Non-pigmented ciliary epithelial cell (primary cell): ENCODE results near the gene JARID2.
"Not testable (repeated sequence)": the region's sequence is repeated elsewhere in the genome, so short reads cannot be mapped to it uniquely, and the experiment has no call there.

Source experiments
- DNase-seq: peaks from one replicate; pipeline ENCODE4 v3.0.0-alpha.2; 2010; ENCODE audit warnings: low read depth

JARID2 gene

DNA sequence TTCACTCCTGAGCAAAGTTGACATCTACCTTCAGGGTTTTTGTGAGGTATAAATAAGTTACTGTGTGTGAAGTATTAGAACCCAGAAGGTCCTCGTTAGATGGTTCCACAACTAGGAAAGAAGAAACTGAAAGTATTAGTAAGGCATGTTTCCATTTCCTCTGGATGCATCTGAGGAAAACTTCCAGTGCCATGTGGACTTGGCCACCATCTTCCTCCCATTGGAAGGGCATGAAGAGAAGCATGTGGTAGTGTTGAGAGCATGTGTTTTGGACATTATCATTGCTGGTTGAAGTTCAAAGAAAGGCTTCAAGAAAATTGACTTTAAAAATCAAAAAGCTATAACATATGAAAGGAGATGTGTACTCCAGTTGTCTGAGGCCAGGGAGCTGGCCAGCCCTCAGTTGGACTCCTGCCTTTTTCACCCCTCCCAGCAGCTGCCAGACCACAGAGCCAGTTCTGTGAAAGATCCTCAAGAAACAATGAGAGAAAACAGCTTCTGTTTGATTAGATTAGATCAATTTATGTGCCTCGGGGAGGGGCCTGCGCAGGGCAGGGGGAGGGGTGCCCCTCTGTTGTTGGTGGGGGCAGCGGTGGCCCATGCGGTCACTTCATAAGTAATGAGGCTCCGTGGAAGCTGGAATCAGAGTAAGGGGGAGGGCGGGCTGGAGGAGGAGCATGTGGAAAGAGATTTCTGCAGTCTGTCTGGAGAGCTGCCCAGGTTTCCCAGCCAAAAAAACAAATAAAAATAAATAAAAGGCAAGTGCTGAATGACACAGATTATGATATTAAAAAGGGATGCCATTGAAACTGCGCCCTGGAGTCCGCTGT, 154.0 kb downstream of the JARID2 start:
- peak; percentile 37 for DNase-seq

DNA sequence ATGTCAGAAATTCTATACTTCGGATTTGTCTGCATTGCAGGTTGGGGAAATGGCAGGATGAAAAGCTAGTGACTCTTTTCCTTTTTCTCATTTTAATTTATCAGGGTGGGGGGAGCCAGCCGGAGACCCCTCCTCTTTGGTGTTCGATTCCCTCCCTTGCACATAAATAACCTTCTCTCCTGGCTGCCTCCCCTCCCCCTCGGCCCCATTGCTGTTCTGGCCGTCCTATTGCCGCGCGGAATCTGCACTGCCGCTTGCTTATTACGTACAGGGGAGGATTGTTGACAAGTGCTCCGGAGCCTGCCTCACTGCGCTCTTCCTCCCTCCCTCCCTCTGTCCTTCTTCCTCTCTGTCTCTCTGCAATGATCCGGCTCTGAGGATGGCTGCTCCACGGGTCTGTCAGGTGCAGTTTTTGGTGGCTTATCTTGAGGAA, 154.7 kb downstream of the JARID2 start:
- DNase-seq = no peak

DNA sequence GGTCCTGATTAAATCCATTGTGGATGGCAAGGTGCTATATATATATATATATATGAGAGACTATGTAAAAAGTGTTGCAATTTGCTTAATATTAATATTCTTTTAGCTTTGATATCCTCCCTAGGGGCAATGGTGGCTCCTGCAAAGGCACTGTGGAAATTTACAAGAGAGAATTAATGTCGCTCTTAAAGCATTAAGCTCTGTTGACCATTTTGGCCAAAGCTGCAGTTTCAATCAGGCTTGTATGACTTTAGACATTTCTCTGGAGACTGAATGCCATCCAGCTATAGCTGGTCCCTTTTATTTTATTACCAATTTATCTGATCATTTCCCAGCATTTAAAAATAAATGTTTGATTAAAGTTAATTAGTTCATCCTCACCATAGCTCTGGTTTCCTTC, 155.3 kb downstream of the JARID2 start:
- DNase-seq = no peak

DNA sequence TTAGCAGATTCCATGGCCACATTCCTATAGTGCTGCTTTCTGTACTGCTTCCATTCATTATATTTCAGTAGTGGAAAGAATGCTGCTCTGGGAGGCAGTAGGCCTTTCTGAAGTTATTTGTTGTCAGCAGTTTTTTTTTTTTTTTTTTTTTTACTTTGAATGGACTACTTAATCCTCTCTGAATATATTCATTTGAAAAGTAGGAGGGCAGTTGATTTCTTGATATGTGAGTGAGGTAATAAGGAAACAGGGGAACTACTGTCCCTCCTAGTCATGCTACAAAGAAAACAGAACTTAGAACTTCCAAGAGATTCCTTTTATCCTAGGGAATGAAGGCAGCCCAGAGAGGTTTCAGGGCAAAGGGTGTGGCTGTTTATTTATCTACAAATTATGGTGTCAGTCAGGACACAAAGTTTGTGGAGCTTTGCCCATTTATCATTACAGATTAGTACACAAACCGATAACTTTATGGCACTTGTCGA, 155.9 kb downstream of the JARID2 start:
- DNase-seq = no peak

DNA sequence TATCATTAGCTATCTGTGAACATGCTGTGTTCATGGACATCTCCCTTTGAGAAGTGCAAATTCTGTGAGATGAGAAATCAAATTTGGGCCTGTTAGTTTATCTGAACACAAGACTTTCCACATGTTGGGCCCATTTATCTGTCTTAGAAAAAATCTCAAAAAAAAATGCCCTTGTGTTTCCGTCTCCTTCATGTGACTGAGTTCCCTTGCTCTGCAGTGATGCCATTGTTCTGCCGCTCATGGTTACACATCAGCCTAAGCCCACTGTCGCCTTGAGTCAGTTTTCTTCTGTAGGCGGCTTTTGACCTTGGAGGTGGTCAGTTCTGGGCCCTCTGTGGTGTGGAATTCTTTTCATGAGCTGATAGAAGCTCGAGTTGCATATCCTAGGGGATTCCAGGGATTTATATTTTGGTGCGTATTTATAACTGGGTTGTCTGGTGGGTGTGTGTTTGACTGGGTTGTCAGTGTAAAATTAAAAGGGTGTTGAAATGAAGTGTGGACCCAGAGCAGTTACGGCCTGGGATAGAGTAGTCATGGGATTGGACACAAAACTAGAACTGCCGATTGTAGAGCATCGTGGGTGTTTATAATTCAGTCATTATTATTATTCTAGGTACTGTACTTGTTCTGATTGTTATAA, 156.7 kb downstream of the JARID2 start:
- DNase-seq = no peak

DNA sequence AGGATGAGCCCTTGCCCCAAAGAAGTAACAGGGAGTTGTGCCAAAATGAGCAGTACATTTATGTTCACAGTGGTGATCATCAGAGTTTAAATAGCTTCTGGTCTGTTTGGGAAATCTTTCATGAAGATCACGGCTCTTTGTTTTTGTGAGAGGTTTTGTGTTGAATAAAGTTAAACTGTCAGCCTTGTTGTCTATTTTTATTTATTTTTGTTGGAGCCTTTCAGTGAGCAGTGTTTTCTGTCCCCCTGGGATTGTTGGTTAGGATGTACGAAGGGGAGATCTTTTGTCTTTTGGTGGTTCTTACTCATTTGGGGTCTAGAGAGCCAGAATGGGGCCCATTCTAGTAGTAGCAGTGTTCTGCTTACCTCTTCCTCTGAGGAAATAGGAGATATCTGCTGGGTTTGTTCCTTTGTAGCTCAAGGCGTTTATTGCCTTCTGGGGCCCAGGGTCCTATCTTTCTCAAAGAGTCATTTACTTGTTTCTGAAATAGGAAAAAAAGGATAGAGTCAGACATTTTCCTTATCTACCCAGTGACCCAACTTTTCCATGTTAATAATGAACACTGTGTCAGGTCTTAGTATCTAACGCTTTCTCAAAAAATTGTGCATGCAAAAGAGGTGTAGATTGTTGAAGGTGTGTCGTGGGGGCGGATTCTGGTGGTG, 157.4 kb downstream of the JARID2 start:
- no peak for DNase-seq

DNA sequence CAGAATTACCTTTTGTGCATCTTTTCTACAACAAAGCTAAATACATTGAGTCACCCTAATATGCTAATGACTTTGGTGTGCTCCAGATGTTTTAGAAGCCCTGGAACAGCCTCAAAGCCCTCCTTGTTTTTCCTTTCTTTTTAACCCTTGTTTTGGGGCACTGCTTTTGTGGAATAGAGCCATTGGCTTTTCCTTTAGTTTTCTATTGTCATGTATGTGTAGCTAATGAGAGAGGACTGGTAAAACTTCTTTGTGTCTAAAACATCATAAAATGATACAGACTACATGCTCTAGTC, 158.8 kb downstream of the JARID2 start:
- no peak for DNase-seq

DNA sequence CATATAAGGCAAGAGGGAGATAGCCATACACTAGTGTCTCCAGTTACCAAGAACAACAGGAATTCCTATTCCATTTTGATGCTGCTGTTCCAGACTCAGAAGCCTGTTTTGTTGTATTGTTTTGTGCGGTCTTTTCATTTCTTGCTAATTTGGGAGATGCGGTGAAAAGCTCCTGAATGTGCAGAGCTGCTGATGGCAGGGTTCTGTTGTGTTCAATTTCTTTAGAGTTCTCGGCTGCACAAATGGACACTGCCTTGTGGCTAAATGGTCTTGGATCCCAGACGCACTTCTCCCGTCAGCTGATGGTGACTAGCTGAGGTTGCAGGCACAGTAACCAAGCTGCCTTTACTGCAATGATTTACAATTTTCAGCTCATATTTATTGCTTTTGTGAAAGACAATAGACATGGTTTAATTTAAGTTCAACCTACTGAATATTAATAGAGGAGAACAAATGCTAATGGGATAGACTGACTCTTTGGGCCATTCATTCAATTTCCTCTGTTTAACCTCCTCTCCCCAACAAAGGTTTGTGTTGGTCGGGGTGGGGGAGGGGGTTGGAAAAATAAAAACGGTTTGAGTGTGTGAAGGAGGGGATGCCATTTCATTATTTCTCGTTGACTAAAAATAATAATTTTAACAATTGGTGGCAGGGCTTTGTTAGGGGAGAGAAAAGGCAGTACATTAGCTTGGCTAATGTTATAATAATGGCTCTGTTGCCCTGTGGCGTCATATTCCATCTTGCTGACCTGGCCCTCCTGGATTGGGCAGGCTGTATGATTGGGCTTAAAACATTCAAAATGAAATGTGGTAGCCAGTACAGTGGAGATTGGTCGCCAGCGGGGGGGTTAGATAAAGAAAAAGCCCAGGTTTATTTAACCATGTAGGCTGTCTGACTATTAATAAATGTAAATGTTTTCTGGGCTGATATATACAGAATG, 159.5 kb downstream of the JARID2 start:
- no peak for DNase-seq

DNA sequence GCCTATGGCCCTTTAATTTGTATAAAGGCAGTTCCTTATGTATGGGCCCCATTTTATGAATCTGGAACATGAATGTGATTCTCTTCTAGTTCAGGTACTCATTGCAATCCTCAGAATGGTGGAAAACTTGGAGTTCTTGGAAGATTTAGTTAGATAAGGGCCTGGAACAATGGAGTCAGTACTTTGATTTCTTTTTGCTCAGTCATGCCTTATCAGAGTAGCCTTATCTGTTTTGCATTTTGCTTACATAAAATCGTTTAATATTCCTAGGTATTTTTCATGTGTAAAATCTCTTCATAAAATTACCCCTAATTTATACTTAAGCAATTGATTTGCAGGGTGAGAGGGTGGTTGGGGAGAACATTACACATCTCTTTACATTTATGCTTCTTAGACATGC, 160.6 kb downstream of the JARID2 start:
- no peak for DNase-seq

DNA sequence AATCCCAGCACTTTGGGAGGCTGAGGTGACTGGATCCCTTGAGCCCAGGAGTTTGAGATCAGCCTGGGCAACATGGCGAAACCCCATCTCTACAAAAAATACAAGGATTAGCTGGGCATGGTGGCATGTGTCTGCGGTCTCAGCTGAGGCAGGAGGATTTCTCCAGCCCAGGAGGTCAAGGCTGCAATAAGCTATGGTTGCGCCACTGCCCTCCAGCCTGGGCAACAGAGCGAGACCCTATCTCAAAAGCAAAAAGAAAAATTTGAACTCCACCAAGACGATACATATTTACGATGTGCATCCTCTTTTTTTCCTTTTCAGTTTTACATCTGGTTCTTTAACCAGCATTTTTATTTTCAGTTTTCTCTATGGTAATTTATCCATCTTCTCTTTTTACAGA, 162.1 kb downstream of the JARID2 start:
- DNase-seq = no peak

DNA sequence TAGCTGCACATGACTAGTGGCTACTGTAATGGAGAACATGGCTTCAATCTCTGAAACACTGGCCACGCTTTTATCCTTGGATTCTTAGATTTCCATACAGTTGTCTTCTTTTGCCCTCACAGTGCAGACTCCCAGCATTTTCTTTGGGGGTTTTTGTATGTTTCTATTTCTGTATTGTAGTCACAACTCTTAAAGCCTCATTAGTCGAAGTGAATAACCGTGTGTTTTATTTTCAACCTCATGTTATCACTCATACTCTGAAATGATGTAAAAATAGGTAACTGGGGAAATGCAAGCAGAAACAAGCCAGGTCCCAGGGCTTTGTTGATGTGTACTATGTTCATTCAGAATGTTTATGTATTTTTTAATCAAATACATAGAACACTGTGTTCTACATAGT, 162.9 kb downstream of the JARID2 start:
- no peak for DNase-seq

DNA sequence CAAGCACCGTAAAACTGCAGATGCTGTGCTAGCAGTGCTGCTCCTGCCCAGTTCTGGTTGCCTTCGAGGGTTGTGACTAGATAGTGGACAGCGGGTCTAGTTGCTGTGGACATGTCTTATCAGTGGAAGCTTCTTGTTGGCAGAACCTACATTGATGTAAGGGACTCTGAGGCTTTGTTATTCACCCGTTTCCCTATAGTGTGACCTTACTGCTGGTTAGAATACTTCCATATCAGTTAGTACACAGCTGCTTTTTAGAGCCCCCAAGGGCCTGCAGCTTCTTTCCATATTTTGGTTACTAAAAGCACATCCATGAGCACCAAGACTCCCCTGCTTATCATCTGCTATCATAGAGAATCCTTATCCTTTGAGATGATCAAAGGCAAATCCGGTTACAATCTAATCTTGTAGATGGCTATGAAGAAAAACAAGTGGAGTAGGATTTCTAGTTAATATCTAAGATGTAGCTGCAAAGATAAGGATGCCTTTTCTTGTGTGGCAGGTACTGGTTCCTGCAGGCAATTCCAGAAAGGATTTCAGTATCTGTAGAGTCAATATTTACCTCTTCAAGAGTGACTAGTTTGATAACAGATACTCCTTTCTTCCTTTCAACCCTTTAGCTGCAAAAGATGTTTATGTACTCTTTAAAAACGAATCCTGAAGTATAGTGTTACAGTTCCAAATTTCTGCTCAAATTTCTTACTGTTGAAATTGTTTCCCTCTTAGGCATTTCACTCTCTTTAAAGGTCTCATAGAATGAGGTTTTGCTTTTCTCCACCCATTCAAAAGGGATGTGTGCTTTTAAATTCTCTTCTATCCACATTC, 163.6 kb downstream of the JARID2 start:
- DNase-seq = no peak

DNA sequence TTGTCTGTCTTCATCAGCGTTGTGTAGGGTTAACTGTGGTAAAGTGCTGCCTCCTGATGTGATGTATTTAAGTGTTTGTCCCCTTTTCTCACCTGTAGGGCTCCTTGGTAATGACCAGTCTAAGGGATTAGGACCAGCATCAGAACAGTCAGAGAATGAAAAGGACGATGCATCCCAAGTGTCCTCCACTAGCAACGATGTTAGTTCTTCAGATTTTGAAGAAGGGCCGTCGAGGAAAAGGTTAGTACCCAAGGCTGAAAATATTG, 164.2 kb downstream of the JARID2 start:
- no peak for DNase-seq

DNA sequence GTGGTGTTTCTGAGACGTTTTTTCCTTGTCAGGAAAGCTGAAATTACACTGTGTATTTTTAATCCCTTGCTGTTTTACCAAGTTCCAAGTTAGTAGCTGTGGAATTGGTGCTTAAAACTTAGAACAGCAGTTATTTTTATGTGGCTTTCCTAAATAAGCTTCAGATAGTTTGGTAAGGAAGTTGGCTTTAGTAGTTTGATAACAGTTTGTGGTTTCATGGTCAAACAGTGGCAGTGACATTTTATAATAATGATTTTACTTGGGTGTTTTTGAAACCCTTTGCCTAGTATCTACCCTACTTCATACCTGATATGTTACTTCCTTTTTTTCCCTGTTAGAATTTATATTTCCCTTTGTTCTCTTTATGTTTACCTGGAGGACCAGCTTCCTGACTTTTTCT, 164.9 kb downstream of the JARID2 start:
- no peak for DNase-seq

DNA sequence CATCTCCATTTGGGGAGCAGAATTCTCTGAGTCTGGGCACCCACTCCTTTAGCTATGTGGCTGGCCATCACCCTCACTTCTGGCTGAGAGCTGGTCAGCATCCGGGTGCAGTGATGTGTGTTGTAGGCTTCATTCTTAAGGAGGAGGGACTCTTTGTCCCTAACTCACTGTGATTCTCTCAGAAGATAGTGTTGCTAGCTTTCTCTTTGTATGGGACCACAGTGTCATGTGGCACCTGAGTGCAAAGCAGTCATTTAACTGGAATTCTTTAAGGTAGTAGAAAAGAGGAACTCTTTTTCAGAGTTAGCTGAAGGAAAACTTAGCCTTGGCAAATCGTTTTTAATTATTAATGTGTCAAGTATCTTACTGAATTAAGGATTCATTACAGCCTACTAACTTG, 165.9 kb downstream of the JARID2 start:
- DNase-seq = no peak

DNA sequence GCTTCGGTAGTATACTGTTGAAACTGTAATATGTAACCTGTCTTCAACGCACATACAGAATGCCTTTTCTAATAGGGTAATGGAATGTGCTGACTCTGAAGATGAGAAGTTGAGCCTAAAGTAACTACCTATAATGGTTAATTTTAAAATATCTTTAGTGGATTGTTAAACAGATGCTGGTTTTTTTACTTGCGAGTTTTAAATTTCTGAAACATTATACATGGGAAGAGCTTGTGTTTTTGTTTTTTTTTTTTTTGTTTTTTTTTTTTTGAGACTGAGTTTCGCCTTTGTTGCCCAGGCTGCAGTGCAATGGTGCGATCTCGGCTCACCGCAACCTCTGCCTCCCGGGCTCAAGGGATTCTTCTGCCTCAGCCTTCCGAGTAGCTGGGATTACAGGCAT, 166.9 kb downstream of the JARID2 start:
- DNase-seq = no peak

DNA sequence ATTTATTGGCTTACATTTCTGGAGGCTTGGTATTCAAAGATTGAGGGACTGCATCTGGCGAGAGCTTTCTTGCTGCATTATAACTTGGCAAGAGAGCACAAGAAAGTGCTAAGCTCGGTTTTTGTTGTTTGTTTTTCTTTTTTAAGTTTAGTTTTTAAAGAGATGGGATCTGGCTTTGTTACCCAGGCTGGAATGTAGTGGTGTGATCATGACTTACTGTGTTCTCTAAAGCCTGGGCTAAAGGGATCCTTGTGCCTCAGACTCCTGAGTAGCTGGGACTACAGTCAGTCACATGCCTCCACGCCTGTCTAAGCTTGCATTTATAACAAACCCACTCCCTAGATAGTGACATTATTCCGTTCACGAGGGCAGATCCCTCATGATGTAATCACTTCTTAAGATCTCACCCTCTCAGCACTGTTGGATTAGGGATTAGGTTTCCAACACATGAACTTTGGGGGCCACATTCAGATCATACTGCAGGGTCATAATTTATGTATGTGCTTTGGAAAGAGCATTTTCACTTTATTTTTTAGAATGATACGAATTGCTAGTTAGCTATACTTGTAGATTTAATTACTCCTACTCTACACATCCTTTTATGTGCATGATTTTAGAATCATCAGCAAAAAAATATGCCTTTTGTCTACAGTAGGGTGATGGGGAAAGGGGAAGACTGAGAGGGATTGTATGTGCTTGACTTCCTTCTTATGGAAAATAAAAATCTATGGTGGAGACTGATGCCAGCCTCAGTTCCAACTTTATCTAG, 167.8 kb downstream of the JARID2 start:
- DNase-seq = no peak

DNA sequence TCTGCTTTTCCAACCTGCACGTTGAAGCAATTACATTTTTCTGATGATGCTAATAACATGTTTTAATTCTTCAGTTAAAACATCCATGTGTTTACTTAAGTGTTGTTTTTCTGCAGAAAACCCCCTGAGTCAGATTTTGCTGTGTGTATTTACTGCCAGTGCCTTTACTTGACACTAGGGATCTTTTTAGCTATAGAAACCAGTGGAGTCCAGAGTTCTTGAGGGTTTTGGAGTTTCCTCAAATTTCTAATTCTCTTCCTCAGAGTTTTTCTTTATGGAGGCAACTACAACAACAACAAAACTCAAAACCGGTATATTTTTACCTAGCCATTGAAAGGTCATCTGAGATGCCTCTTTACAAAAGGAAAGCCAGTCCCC, 168.4 kb downstream of the JARID2 start:
- DNase-seq = no peak

DNA sequence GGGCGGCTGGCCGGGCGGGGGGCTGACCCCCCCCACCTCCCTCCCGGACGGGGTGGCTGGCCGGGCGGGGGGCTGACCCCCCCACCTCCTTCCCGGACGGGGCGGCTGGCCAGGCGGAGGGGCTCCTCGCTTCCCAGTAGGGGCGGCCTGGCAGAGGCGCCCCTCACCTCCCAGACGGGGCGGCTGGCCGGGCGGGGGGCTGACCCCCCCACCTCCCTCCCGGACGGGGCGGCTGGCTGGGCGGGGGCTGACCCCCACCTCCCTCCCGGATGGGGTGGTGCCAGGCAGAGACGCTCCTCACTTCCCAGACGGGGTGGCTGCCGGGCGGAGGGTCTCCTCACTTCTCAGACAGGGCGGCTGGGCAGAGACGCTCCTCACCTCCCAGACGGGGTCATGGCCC, 169.8 kb downstream of the JARID2 start:
- not testable (repeated sequence) for DNase-seq

DNA sequence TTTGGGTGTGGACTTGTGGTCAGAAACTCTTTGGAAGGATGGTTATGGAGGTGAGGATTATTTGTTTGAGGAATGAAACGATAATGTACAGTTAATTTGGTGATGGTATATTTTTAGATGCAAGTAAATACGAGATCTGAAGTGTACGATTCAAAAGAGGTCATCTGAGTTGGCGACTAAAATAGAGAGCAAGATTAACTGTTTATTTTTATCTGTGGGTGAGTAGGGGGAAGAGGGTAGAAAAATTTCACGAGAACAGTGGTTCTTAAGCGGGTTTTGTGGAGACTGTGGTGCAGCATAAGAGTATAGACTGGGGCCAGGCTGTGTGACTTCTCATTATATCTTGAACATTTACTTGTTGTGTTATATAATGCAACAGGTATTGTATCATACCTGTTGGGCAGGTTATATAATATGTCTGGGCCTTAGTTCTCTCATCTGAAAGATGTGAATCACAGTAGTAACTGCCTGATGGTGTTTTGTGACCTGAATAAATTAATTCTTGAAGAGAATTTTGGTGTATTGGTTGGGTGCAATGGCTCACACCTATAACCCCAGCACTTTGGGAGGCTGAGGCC, 171.2 kb downstream of the JARID2 start:
- DNase-seq = no peak
